Neural progenitor cell (in vitro differentiated cells): Measurements from ENCODE around the gene UBE2R2. TPM values are rescaled to one million over a fixed set of nuclear protein-coding genes. Genes with fewer than 3 reads are reported as not detected.

Experiments
- DNase-seq: peaks from one replicate; pipeline ENCODE4 v3.0.0-alpha.2; 2016; ENCODE audit warnings: low spot score
- H2AFZ ChIP-seq: fragments of 200-600 bp; sonication (generic); replicated peaks from 2 replicates; pipeline ENCODE4 v1.6.1; 2016; ENCODE audit warnings: antibody characterized with exemption
- H3F3A ChIP-seq: fragments of 200-600 bp; sonication (generic); 2 replicates; pipeline ENCODE4 v1.6.1; 2016; ENCODE audit warnings: antibody characterized with exemption, low read depth
- H3K27ac ChIP-seq: fragments of 200-600 bp; sonication (generic); 2 replicates; pipeline ENCODE4 v1.5.1; 2016; ENCODE audit warnings: mild to moderate bottlenecking
- H3K27me3 ChIP-seq: fragments of 200-600 bp; sonication (generic); 2 replicates; pipeline ENCODE4 v1.6.1; 2016; ENCODE audit warnings: mild to moderate bottlenecking, moderate library complexity
- H3K36me3 ChIP-seq: fragments of 200-600 bp; sonication (generic); 2 replicates; pipeline ENCODE4 v1.5.1; 2016
- H3K4me1 ChIP-seq: fragments of 200-600 bp; sonication (generic); 2 replicates; pipeline ENCODE4 v1.6.1; 2016; ENCODE audit warnings: mixed run types
- H3K4me2 ChIP-seq: fragments of 200-600 bp; sonication (generic); 2 replicates; pipeline ENCODE4 v1.6.1; 2016
- H3K4me3 ChIP-seq: fragments of 200-600 bp; sonication (generic); 2 replicates; pipeline ENCODE4 v1.5.1; 2016
- H3K79me2 ChIP-seq: fragments of 200-600 bp; sonication (generic); 2 replicates; pipeline ENCODE4 v1.6.1; 2016; ENCODE audit warnings: low read depth
- H3K9ac ChIP-seq: fragments of 200-600 bp; sonication (generic); 2 replicates; pipeline ENCODE4 v1.6.1; 2016
- H3K9me3 ChIP-seq: fragments of 200-600 bp; sonication (generic); 2 replicates; pipeline ENCODE4 v1.5.1; 2016; ENCODE audit warnings: low read depth
- H4K20me1 ChIP-seq: fragments of 200-600 bp; sonication (generic); 2 replicates; pipeline ENCODE4 v1.6.1; 2016; ENCODE audit warnings: low read depth
- H3K27ac Mint-ChIP-seq: 3 replicates; pipeline ENCODE4 v1.8.0; 2021; ENCODE audit warnings: mixed read lengths
- H3K27me3 Mint-ChIP-seq: 2 replicates; pipeline ENCODE4 v1.8.0; 2022; ENCODE audit warnings: low read depth, mild to moderate bottlenecking, inconsistent platforms, moderate library complexity, mixed read lengths; ENCODE audit not compliant: insufficient read depth
- H3K36me3 Mint-ChIP-seq: 3 replicates; pipeline ENCODE4 v1.8.0; 2021; ENCODE audit warnings: mixed read lengths
- H3K4me1 Mint-ChIP-seq: 3 replicates; pipeline ENCODE4 v1.8.0; 2021; ENCODE audit warnings: mixed read lengths
- H3K4me3 Mint-ChIP-seq: 3 replicates; pipeline ENCODE4 v1.8.0; 2021; ENCODE audit warnings: mild to moderate bottlenecking, moderate library complexity, mixed read lengths
- H3K9me3 Mint-ChIP-seq: 3 replicates; pipeline ENCODE4 v1.8.0; 2020; ENCODE audit warnings: mixed read lengths
- EZH2 ChIP-seq: fragments of 200-600 bp; sonication (generic); IDR thresholded peaks from 2 replicates; pipeline ENCODE4 v1.6.1; 2017; ENCODE audit warnings: antibody characterized with exemption, mild to moderate bottlenecking, moderate library complexity
- EZH2phosphoT487 ChIP-seq: fragments of 200-600 bp; sonication (generic); IDR thresholded peaks from 2 replicates; pipeline ENCODE4 v1.6.1; 2017; ENCODE audit warnings: antibody characterized with exemption
- total RNA-seq: library from RNA; depleted of rRNA; stranded (reverse); fragments of >200 nt; gene quantifications from 2 replicates; pipeline ENCODE4 v1.2.3, GENCODE V29; 2015; ENCODE audit warnings: low replicate concordance
- TF ChIP-seq, protein P1 (sequence below): fragments of 200-600 bp; sonication (generic); IDR thresholded peaks from 2 replicates; pipeline ENCODE4 v1.5.1; 2017; ENCODE audit warnings: antibody characterized with exemption, mild to moderate bottlenecking

UBE2R2 gene
- total RNA-seq, 1 donor from 2014 or later, result 68.3 TPM

DNA sequence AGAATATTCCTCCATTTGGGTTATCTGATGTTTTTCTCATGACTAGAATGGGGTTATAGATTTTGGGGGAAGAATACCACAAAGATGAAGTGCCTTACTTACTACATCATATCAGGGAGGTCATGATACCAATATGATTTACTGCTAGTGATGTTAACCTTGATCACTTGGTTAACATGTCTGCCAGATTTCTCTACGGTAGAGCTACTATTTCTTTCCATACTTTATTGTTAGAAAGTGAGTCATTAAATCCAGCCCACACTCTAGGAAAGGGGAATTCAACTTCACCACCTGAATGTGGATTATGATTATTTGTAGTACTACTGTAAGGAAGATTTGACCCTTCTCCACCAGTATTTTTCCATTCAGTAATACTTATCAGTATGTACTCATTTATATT, 64.7 kb downstream of the UBE2R2 start:
- no peaks in the 10 kb centered on the region for H3K27me3 ChIP-seq
- no peak for TF ChIP-seq EZH2phosphoT487
- TF ChIP-seq, protein P1, sequence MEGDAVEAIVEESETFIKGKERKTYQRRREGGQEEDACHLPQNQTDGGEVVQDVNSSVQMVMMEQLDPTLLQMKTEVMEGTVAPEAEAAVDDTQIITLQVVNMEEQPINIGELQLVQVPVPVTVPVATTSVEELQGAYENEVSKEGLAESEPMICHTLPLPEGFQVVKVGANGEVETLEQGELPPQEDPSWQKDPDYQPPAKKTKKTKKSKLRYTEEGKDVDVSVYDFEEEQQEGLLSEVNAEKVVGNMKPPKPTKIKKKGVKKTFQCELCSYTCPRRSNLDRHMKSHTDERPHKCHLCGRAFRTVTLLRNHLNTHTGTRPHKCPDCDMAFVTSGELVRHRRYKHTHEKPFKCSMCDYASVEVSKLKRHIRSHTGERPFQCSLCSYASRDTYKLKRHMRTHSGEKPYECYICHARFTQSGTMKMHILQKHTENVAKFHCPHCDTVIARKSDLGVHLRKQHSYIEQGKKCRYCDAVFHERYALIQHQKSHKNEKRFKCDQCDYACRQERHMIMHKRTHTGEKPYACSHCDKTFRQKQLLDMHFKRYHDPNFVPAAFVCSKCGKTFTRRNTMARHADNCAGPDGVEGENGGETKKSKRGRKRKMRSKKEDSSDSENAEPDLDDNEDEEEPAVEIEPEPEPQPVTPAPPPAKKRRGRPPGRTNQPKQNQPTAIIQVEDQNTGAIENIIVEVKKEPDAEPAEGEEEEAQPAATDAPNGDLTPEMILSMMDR, result no peak
- TF ChIP-seq EZH2, result no peak
- no peak overlapping the region for H3K27ac ChIP-seq
- no peaks in the 10 kb centered on the region for H3K9me3 Mint-ChIP-seq
- peaks cover 100% of the 10 kb centered on the region for H3K79me2 ChIP-seq
- H4K20me1 ChIP-seq, result peaks cover 89% of the 10 kb centered on the region
- H3K36me3 Mint-ChIP-seq, result peaks cover 1% of the 10 kb centered on the region
- H3K27ac Mint-ChIP-seq, result no peak overlapping the region
- no peak for DNase-seq
- no peak overlapping the region for H3K4me3 Mint-ChIP-seq
- peaks cover 24% of the 10 kb centered on the region for H3F3A ChIP-seq
- no peak overlapping the region for H3K4me2 ChIP-seq
- no peak overlapping the region for H3K9ac ChIP-seq
- H2AFZ ChIP-seq, result no peak overlapping the region
- H3K9me3 ChIP-seq, result no peaks in the 10 kb centered on the region
- peaks cover 31% of the 10 kb centered on the region for H3K4me1 Mint-ChIP-seq
- H3K4me3 ChIP-seq, result no peak overlapping the region
- no peaks in the 10 kb centered on the region for H3K27me3 Mint-ChIP-seq
- H3K4me1 ChIP-seq, result peaks cover 24% of the 10 kb centered on the region
- no peaks in the 10 kb centered on the region for H3K36me3 ChIP-seq

- H3K27me3 Mint-ChIP-seq, result no peaks in the 10 kb centered on the region
- peaks cover 59% of the 10 kb centered on the region for H4K20me1 ChIP-seq
These were observed 68.1 kb downstream of the UBE2R2 start for GRCh38 chr9:33884856-33885701.

DNA sequence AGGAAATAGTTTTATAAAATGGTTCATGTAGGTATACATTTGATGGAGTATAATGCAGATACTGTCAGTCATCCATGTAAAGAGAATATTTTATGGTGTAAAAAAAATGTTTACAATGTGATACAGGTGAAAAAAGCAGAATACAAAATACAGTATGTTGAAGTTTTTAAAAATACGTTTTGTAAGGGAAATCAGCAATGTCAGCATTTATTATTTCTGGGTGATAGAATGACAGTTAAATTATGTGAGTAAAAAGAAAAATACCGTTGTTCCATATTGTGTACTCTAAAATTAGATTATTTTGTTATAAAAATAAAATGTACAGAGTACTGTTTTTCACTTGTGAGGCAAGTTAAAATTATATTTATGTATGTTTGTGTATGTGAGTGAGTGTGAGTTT, 69.0 kb downstream of the UBE2R2 start:
- no peak for DNase-seq
- Mint-ChIP-seq H3K9me3 (no peaks in the 10 kb centered on the region), H3K4me1 (peaks cover 22% of the 10 kb centered on the region), H3K36me3 (peaks cover 13% of the 10 kb centered on the region), H3K4me3 (no peak overlapping the region), H3K27me3 (no peaks in the 10 kb centered on the region), H3K27ac (no peak overlapping the region)
- Histone ChIP-seq H3K36me3 (no peaks in the 10 kb centered on the region), H4K20me1 (peaks cover 50% of the 10 kb centered on the region), H3K27me3 (no peaks in the 10 kb centered on the region), H2AFZ (no peak overlapping the region), H3K27ac (no peak overlapping the region), H3K79me2 (peaks cover 98% of the 10 kb centered on the region), H3K4me3 (no peak overlapping the region), H3K4me2 (no peak overlapping the region), H3K4me1 (peaks cover 13% of the 10 kb centered on the region), H3K9me3 (no peaks in the 10 kb centered on the region), H3K9ac (no peak overlapping the region), H3F3A (peaks cover 8% of the 10 kb centered on the region)
- TF ChIP-seq EZH2 (no peak), EZH2phosphoT487 (no peak)
- TF ChIP-seq, protein P1, result no peak

More at GRCh38 chr9:33884856-33885701, 68.1 kb downstream of the UBE2R2 start:
- H3K36me3 Mint-ChIP-seq, result peaks cover 13% of the 10 kb centered on the region
- H3K4me3 ChIP-seq, result no peak overlapping the region
- peaks cover 29% of the 10 kb centered on the region for H3K4me1 Mint-ChIP-seq
- no peak overlapping the region for H3K4me3 Mint-ChIP-seq
- no peaks in the 10 kb centered on the region for H3K9me3 ChIP-seq
- TF ChIP-seq EZH2phosphoT487 (no peak), EZH2 (no peak)
- TF ChIP-seq, protein P1, result no peak
- H3K27ac ChIP-seq, result peak overlapping the region; percentile 44
- H3K27ac Mint-ChIP-seq, result peak overlapping the region; percentile 25
- H3K79me2 ChIP-seq, result peaks cover 98% of the 10 kb centered on the region
- peaks cover 8% of the 10 kb centered on the region for H3F3A ChIP-seq
- H3K9ac ChIP-seq, result no peak overlapping the region
- H3K4me1 ChIP-seq, result peaks cover 20% of the 10 kb centered on the region
- H3K4me2 ChIP-seq, result peak overlapping the region; percentile 3
- H3K36me3 ChIP-seq, result no peaks in the 10 kb centered on the region
- H3K27me3 ChIP-seq, result no peaks in the 10 kb centered on the region
- no peaks in the 10 kb centered on the region for H3K9me3 Mint-ChIP-seq
- no peak for DNase-seq
- H2AFZ ChIP-seq, result no peak overlapping the region
